Activated CD4-positive, alpha-beta T cell treated with anti-CD3 and anti-CD28 coated beads, Interleukin-2, Interleukin-4, amounts not matched to agents 100 ng/mL and 50 ng/mL, durations not matched to agents 16 hours and 8 hours (primary cell): Measurements from ENCODE around the gene IREB2.

ENCODE experiments used
- DNase-seq: peaks from one replicate; pipeline ENCODE4 v3.0.0-alpha.2; 2020; ENCODE audit warnings: low spot score

The IREB2 gene

GRCh38 chr15:78406016-78406585, 31.9 kb upstream of the IREB2 start:
- DNase-seq = no peak

DNA sequence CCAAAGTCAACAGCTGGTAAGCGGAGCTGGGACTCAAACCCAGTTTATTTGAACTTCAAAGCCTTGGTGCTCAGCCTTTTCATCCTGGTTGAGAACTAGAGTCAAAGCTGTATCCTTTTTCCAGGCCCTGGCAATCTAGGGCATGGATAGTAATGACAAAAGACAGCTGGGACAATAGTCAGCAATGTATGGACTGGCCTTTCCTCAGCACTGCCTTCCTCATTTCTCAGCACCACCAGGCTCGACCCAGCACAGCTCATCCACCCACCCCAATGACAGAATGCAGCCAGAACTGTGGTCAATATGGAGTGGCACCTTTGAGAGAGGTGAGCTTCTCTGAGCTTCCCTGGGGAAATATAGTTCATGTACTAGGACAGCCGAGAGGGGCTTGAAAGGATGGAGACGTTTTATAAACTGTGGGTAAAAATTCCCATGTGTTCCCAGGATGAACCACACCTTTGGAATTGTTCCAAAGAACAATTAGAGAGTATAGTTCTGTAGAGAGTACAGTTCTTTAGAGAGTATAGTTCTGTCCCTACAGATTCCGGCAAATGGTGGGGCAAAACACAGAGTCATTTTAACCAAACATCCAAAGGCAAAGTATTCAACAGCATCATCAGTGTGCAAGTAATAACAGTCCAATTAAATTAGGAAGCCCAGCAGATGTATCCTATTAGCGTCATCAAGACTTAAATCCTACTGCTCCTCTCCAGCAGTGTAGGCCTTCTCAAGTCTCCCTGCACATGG, 30.2 kb upstream of the IREB2 start:
- no peak for DNase-seq

- DNase-seq = no peak
These were observed 29.7 kb upstream of the IREB2 start for GRCh38 chr15:78408355-78408640.

DNA sequence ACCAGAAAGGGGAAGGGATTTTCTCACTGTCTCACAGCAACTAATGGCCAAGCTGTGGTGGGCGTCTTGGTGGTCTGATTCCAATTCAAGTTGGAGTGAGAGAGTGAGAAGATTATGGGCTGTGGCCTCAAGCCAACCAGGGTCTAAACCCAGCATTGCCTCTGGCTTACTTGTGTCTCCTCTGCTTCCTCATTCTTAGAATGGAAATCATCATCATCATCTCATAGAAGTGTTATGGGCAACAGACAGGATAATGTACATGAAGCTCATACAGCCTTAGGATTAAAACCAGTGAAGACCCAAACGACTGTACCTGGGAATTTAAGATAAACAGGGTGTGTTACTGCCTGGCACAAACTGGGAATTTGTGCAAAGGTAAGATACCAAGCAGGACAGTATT, 29.1 kb upstream of the IREB2 start:
- DNase-seq = no peak

DNA sequence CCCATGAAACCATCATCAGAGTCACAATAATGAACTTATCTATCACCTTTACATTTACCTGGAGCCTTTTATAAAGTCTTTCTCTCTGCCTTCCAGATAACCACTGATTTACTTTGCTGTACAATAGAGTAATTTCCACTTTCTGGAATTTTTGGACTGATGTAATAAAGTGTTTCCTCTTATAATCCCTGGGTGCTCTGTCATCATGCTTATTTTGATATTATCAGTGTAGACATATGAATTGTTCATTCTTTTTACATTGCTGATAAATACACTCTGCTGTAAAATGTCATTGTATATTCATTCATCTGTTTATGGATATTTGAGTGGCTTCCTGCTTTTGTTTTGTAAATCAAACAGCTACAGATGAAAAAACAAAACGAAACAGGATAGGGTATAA, 27.0 kb upstream of the IREB2 start:
- no peak for DNase-seq

- DNase-seq = no peak
These were observed 23.3 kb upstream of the IREB2 start for GRCh38 chr15:78414621-78415250.

GRCh38 chr15:78415284-78415683, 22.7 kb upstream of the IREB2 start:
- no peak for DNase-seq

- no peak for DNase-seq
These were observed 20.0 kb upstream of the IREB2 start for GRCh38 chr15:78417754-78418630.

GRCh38 chr15:78418686-78419085, 19.3 kb upstream of the IREB2 start:
- no peak for DNase-seq

DNA sequence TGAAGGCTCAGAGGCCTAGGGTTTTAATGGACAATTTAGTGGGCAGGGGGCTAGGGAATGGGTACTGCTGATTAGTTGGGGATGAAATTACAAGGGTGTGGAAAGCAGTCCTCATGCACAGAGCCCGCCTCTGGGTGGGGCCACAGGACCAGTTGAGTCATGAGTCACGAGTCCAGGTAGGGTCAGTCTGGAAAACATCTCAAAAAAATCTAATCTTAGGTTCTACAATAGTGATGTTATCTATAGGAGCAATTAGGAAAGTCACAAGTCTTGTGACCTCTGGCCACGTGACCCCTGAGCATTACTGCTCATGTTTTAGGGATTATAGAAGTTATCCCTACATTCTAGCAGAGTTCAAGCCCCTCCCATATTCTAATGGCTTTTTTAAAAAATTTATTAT, 18.6 kb upstream of the IREB2 start:
- DNase-seq = no peak

GRCh38 chr15:78420220-78420619, 17.8 kb upstream of the IREB2 start:
- no peak for DNase-seq

- no peak for DNase-seq
These were observed 17.2 kb upstream of the IREB2 start for GRCh38 chr15:78420766-78421165.

DNA sequence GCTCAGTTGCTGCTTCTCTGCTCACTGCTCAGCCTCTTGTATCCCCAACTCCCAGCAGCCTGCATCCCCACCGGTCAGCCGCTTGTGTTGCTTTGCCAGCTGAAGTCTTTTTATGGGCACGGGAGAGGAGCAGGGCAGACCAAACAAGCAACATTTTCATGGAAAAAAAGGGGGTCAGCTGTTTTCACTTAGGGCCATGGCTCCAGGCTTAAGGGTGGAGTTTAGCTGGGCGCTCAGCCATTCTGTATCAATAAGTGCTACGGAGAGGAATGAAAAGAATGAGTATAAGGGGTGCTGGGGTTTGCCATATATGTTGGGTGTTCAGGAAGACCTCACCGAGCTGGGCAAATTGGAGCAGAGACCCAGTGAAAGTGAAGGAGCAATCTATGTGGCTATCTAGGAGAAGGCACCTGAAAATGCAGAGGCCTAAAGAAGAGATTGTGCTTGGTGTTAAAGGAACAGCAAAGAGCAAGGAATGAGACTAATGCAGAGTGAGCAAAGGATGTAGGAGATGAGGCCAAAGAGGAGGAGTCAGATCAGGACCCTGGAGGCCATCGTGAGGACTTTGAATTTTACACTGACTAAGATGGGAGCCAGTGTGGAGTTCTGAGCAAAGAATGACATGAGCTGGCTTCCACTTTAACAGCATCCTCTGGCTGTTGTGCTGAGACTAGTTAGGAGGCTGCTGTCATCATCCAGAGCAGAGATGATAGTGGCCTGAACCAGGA, 16.6 kb upstream of the IREB2 start:
- no peak for DNase-seq

- peak; percentile 72 for DNase-seq
These were observed 15.3 kb upstream of the IREB2 start for GRCh38 chr15:78422571-78423340.

DNA sequence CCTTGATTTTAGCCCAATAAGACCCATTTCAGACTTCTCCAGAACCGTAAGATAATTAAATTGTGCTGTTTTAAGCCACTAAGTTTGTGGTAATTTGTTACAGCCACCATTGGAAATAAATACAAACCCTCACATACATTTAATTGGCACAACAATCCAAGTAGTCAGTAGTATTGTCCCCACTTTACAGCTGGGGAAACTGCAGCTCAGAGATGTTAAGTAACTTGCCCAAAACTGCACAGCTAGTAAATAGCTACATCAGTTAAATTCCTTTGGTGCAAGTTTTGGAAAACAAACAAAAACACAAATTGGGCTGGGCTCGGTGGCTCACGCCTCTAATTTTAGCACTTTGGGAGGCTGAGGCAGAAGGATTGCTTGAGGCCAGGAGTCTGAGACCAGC, 13.3 kb upstream of the IREB2 start:
- DNase-seq = no peak

DNA sequence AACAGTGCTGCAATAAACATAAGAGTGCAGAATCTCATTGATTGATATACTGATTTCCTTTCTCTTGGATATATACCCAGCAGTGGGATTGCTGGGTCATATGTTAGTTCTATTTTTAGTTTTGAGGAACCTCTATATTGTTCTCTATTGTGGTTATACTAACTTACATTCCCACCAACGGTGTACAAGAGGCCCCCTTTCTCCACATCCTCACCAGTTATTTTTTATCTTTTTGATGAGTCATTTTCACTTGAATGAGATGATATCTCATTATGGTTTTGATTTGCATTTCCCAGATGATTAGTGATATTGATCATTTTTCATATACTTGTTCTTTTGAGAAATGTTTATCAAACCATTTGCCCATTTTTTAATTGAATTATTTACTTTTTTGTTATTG, 12.4 kb upstream of the IREB2 start:
- DNase-seq = peak; percentile 16

DNA sequence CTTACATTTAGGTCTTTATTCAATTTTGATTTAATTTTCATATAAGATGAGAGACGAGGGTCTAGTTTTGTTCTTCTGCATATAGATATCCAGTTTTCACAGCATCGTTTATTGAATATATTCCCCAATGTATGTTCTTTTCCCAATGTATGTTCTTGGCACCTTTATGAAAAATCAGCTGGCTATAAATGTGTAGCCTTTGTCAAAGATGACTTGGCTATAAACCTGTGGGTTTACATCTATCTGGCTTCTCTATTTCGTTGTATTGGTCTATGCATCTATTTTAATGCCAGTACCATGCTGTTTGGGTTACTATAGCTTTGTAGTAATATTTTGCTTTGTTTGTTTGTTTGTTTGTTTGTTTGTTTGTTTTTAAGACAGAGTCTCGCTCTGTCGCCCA, 11.7 kb upstream of the IREB2 start:
- no peak for DNase-seq

DNA sequence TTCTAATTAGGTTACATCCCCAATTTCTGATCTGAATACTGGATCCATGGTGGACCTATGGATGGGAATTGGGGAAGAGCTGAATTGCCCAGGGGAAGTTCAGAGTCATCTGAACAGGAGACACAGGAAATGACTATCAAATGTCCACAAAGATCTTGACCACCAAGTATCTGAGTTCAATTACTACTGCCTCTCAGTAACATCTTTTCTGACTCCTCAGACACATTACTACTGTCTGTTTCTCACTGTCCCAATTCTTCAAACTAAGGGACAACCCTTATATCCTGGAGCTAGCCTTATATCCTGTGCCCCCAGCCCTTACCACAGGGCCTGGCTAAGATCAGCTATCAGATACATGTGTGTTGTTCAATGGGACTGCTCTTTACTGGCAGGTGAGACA, 10.1 kb upstream of the IREB2 start:
- no peak for DNase-seq

DNA sequence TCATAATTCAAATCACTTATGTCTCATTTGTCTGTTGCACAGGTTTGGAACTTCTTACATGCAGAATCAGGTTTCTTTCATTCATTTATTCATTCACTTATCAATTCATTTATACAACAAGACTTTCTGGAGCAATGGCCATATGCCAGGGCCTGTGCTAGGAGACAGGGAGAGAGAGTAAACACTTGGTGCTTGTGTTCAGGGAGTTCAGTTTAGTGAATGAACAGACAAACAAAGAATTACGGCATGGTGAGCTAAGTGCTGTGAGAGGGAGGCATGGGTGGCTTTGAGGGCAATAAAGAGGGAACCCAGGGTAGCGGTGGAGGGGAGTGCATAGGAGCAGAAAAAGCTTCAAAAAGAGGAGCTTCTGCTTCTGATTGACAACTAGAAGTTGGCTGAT, 8.5 kb upstream of the IREB2 start:
- no peak for DNase-seq

- DNase-seq = no peak
These were observed 6.1 kb upstream of the IREB2 start for GRCh38 chr15:78431955-78432354.

DNA sequence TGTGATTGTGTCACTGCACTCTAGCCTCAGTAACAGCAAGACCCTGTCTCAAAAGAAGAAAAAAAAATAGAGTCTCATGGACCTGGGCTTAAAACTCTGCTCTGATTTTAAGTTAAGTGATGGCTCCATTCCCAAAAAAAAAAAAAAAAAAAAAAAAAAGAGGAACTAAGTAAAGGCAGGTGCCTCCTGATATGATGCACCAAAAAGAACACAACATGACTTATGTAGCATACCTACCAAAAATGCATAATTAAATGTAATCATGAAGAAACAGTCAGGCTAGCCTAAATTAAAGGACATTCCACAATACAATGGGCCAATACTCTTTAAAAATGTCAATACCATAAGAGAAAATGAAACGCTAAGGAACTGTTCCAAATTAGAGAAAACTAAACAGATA, 5.4 kb upstream of the IREB2 start:
- no peak for DNase-seq
